Raji (cell line): Measurements from ENCODE around the gene ATAD2B.

ENCODE experiments used
- POLR2A ChIP-seq: IDR thresholded peaks from 2 replicates; pipeline ENCODE4 v1.6.1; 2011; ENCODE audit warnings: low read depth, low read length, control low read depth; ENCODE audit not compliant: insufficient read depth

The ATAD2B gene

GRCh38 chr2:23924589-23925359 is 2.1 kb downstream of the ATAD2B start:
- no peak for TF ChIP-seq POLR2A

GRCh38 chr2:23918837-23919489 is 8.0 kb downstream of the ATAD2B start:
- TF ChIP-seq POLR2A, result no peak

GRCh38 chr2:23916727-23917405 is 10.1 kb downstream of the ATAD2B start:
- TF ChIP-seq POLR2A, result no peak

GRCh38 chr2:23915327-23915726 is 11.6 kb downstream of the ATAD2B start:
- TF ChIP-seq POLR2A, result no peak

- no peak for TF ChIP-seq POLR2A
Observed at GRCh38 chr2:23912054-23912453, 14.9 kb downstream of the ATAD2B start.

GRCh38 chr2:23905155-23905554 is 21.8 kb downstream of the ATAD2B start:
- no peak for TF ChIP-seq POLR2A

- TF ChIP-seq POLR2A, result no peak
Observed at GRCh38 chr2:23904692-23905091, 22.2 kb downstream of the ATAD2B start.

GRCh38 chr2:23904215-23904614 is 22.7 kb downstream of the ATAD2B start:
- no peak for TF ChIP-seq POLR2A

- TF ChIP-seq POLR2A, result no peak
Observed at GRCh38 chr2:23903034-23903433, 23.9 kb downstream of the ATAD2B start.

GRCh38 chr2:23901966-23902846 is 24.7 kb downstream of the ATAD2B start:
- no peak for TF ChIP-seq POLR2A

GRCh38 chr2:23900541-23901322 is 26.2 kb downstream of the ATAD2B start:
- no peak for TF ChIP-seq POLR2A

- TF ChIP-seq POLR2A, result no peak
Observed at GRCh38 chr2:23900133-23900532, 26.8 kb downstream of the ATAD2B start.

- no peak for TF ChIP-seq POLR2A
Observed at GRCh38 chr2:23871206-23871605, 55.7 kb downstream of the ATAD2B start.

- TF ChIP-seq POLR2A, result no peak
Observed at GRCh38 chr2:23867449-23867848, 59.5 kb downstream of the ATAD2B start.
